ENCODE results near the gene CACNA1S.
A peak's percentile ranks its signal among the peaks of the same experiment; 100 is the strongest.

Gene CACNA1S

GRCh38 chr1:201025571-201026002 lies 86.6 kb downstream of the CACNA1S start:
- DNase-seq, result peak in 1 of 5 donors; percentile 67

DNA sequence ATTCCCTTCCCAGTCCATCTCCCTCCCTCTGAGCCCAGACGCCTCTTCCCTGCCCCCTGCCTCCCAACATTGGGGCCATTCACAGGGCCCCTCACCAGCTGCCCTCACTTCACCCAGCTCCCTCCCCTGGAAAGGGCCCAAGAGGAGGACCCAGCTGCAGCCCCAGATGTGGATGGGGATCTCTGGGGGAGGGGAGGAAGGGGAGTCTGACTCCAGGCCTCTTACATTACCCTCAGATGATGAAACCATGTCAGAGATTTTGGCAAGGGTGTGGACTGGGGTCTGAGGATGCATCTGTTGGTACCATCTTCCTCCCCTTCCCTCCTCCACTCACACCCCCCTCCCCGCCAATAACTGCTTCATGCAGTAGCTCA lies 87.6 kb downstream of the CACNA1S start:
- DNase-seq, result peak in 1 of 5 donors; percentile 33

DNA sequence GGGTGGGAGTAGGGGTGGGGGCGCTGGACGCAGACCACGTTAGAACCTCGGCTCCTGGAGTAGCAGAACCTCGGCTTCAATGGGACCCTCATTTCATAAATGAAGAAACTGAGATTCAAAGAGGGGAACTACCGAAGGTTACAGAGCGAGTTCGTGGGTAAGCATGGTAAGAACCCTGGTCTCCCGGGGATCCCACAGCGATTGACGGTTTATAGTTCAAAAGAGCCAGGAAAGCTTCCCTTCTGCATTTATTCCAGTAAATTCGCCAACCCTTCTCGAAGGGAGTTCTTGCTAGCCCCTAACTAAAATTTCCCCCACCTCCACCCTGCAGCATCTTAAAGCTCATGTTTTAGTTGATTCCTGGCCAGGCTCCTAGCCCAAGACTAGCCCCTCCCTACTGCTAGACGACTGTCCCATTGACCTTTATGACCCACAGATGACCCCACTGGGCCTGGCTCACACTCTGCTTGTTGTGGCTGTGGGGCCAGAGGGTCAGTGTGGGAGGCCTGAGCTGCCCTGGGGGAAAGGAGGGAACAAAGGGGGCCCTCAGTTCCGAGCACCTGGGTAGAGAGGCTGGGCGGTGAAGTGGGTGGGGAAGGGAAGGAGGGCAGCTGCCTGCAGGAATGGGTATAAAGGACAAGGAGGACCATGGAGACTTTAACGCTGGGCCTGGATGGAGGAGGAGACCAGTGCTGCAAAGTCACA lies 88.2 kb downstream of the CACNA1S start:
- no peak for DNase-seq

- DNase-seq, result peak; percentile 84 to 92 (median 87)
These were observed 88.7 kb downstream of the CACNA1S start, which contains the start of gene KIF21B for GRCh38 chr1:201023517-201023902. Gene KIF21B, minus strand, starts transcription at chr1:201023714. Its CDS starts 331 bp downstream, at chr1:201023383.

DNA sequence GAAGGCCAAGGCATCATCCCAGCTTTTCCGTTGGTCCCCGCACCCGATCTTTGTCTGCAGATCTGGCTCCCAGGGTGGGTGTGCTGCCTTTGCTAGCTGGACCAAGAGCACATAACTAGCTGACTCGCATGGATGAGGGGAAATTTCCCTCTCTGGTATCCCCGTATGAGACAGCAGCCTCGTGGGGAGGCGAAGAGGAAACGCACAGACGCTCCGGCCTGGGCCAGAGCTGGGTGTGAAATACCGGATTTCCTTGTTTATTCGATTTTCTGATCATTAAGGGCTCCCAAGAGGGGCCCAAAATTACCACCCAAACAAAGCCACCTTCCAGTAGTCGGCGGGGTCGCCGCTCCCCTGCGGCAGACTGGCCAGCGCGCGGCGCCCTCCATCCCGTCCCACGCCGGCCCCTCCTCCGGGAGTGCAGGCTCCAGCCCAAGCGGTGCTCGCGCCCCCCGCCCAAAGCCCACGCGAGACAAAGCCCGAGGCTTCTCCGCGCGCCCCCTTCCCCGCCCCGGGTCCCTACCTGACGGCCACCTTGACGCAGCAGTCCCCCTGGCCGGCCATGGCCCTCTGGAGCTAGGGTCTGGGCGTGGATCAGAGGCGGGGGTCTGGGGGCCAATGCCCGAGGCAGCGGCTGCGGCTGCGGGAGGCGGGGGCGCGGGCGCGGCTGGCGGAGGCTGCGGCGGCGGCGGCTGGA lies 89.3 kb downstream of the CACNA1S start:
- peak in 4 of 5 donors; percentile 21 to 45 (median 27) for DNase-seq

DNA sequence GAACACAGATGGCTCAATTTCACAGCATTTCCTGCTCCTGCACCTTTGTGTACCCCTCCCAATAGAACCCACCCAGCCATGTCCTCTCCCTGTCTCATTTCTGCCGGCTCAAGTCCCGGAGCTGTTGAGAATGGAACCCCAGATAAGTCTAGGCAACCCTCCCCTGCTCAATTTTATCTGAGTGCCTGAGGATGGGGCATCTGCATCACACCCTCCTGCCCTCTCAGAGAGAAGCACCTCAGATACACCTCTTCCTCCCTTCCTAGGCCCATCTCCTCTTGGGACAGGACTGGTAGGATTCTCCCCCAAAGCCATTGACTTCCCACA lies 89.8 kb downstream of the CACNA1S start:
- no peak for DNase-seq

DNA sequence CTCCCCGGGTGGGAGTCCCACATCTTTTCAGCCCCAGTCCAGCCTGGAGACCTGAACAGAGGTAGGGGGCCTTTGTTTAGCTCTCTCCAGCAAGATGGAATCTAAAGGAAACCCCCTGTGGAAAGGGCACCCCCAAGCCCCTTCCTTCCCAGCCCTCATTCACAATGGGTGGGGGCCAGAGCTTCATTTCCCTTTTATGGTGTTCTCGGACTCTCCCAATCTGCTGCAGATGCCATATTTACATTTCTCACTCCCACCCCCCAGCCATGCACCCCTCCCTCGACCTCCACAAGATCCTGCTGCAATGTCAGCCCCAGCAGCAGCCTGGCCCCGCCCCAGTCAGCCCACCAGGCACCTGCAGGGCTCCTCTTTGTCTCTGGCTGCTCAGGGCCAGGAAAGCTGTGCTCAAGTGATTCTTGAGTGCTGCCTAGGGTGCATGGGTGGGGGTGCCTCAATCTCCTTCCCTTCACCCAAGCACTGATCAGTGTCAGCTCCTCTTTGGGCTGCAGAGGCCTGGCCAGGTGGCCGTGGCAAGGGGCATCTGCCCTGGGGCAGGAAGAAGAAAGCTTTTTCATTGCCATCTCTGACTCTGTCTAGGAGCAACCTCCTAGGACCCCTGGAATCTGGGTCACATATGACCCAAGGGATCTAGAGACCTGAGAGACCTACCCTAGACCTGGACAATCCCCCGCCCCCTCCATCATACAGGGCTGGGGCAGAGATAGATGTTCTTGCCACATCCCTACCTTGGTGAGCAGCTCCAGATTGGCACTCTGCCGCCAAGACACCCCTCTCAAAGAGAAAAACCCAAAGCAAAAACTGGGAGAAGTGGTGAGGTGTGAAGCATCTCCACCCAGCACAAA lies 90.4 kb downstream of the CACNA1S start:
- DNase-seq, result peak in 1 of 5 donors; percentile 49

DNA sequence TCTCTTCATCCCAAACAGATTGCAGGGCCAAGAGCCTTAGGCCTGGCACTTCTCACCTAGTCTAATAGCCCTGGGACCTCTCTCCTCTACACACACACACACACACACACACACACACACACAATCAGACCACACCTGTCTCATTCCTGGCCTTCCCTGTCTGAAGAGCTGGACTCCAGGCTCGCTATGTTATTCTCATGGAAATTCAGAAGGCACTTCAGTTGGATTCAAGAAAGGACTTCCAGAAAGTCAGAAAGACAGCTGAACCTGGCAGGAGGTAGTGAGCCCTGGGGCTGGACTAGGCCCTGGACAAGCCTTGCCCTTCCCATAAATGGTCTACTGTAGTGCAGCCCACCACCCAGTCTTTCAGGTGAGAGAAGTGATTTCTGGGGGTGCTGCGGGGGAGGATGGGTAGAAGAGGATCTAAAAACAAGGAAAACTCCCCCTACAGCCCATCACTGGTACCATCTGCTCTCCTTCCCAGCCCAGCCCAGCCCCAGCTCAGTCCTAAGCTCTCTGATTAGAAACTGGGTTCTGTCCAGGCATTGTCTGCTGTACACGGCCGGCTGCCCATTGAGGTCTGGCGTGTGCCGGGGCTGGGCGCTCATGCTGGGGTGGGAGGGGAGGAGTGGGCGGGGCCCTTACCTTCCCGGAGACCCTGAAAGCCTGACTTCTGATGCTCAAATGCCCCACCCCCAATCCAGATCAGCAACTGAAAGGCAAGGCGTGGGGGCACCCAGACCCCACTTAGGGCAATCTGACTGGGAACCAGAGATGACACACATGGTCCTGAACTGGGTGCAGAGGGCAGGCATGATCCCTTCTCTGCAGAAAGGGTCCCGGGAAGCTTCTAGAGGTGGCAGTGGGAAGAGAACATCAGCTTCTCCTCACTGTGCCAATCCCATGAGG lies 91.3 kb downstream of the CACNA1S start:
- DNase-seq, result peak in 1 of 5 donors; percentile 69

GRCh38 chr1:201020040-201020591 lies 92.1 kb downstream of the CACNA1S start:
- DNase-seq, result peak in 2 of 5 donors; percentile 24 to 78

DNA sequence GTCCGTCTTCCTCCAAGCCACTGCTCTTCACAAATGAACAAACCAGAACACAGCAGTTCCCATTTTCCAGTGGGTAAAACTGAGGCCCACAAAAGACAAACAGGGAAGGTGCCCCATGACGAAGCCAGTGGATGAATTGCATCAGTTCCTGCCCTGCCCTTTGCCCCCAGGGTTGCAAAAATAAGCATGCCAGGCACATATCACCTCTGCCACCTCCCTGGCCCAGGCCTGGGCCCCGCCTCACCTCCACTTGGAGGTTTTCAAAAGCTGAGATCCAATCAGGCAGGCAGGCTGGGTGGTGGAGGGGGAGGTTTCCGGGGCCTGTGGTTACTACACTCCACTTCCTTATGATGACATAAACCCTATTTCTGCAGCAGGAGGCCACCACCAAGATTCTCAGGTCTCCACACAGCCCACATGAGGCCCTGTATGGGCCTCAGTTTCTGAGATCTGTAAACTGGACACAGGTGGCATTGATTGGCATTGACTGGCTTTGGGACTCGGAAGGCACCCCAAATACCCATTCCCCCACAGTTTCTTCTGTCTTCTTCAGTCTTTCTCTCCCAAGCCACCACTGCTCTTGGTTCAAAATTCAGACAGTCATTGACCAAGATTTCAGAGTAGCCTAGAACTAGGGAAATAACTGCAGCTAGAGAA lies 92.8 kb downstream of the CACNA1S start:
- peak; percentile 74 to 99 (median 82) for DNase-seq

GRCh38 chr1:201017828-201018163 lies 94.4 kb downstream of the CACNA1S start:
- DNase-seq, result peak in 1 of 5 donors; percentile 21

DNA sequence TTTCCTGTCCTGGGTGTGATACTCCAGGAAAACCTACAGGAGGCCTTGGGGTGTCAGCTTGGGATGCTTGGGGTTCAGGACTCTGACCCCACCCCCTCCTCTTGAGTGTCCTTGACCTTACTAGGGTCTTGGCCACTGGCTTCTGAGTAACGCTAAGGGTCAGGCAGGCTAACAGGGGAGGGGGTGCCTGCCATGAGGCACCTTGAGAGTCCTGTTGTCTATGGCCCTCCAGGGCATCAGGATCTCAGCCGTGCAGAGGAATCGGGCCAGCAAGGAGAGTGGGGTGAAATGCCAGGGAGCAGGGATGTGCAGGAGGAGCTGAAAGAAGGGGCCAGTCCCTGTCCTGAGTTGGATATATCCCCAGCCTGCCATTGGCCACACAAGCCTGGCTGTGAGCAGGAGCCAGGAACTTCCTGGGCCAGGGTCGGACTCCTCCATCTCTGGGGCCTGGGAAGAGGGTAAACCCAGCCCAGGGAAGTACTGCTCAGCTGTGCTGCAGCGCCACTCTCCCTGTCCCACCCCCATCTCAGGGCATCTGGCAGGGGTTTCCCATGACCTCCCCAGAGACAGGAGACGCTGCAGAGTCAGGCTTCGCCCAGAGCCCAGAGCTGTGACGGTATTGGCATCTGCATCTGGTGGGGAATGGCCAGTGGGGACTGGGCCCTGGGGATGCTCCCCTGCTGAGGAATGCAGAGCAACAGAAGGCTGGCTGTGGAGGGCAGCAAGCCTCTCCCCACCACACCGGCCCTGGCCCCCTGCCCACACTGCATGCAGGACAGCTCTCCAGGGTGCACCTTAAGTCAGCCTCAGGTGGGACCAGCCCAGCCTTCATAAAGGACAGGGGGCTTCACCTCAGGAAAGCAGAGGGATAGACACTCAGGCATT lies 95.0 kb downstream of the CACNA1S start:
- DNase-seq, result no peak

- no peak for DNase-seq
These were observed 96.0 kb downstream of the CACNA1S start for GRCh38 chr1:201016211-201016651.

- peak in 1 of 5 donors; percentile 78 for DNase-seq
These were observed 96.6 kb downstream of the CACNA1S start for GRCh38 chr1:201015551-201016091.

GRCh38 chr1:201014816-201015200 lies 97.4 kb downstream of the CACNA1S start:
- no peak for DNase-seq

DNA sequence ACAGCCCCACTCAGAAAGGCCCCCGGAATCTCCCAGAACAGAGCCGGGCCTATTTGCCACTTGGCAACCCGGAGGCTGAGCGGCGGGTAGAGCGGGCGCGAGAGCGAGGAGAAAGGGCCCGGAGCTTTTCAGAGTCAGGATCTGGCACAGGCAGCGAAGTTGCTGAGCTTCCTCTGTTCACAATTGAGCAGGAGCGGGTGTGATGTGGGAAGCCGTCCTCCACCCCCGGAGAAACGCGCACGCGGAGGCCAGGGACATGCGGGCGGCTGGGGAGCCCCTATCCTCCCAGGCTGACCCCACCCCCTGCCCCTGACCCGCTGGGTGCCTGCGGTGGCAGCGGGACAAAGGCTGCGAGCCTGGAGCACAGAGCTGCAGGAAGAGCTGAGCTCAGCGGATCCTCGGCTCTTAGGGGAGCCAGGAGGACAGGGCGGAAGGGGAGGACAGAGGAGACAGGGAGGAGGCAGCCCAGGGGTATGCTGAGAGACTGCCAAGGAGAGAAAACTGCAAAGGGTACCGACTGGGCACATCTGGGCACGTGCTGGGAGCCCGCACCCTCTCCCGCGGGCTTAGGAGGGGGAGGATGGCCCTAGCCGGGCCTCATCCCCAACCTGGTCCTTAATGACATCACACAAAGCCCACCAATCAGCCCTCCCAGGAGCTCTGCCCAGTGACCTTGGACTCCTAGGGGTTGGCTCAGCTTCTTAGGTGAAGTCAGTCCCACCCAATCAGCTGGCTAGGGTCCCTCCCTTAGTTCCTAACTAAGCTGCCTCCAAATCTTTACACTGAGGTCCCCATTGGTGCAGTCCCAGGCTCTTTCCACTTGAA lies 98.0 kb downstream of the CACNA1S start:
- no peak for DNase-seq

DNA sequence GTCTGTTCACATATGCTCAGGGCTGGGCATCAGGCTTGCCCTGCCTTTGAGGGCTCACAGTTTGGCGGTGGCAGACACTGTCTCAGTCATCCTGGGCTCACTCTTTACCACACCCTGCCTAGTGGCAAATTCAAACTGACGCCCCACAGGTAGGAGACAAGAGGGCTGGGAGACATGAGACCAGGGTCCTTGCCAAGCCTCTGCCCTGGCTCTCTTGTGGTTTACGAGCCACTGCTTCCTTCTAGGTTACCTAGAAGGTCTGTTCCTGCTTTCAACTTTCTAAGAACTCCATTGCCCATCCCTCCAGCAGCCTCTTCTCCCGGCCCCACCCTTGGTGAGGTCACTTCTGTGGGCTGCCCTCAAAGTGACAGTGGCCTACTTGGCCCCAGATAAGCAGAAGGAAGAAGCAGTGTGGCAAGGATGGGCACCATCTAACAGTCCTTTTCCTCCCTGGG lies 99.2 kb downstream of the CACNA1S start:
- peak in 1 of 5 donors; percentile 74 for DNase-seq

DNA sequence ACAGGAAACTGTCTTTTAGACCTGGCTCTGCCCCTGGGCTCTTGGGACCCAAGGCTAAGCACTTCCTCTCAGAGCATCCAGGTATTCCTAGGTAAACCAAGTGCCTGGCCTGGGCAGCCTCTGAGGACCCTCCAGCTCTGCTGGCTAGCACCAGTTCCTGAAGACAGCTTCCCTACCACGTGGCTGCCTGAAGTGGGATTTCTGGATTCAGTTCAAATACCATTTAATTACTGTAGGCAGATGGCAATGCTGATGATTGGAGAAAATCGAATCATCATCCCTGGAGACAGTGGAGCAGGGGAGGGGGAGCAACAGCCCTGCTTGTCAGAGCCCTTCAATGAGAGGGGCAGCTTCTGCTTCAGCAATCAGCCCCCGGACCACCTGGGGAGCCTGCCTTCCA lies 100.6 kb downstream of the CACNA1S start:
- DNase-seq, result no peak

All from T-helper 1 cell (primary cell).